Nephron progenitor cell (in vitro differentiated cells): ENCODE measurements around the gene CLUH.

Experiments
- DNase-seq: peaks from one replicate; pipeline ENCODE4 v3.0.0; 2021
- H3K27ac Mint-ChIP-seq: 2 replicates; pipeline ENCODE4 v1.8.0; 2021; ENCODE audit warnings: mild to moderate bottlenecking, moderate library complexity, mixed read lengths
- H3K27me3 Mint-ChIP-seq: 2 replicates; pipeline ENCODE4 v1.8.0; 2021; ENCODE audit warnings: mild to moderate bottlenecking, low read depth, mixed read lengths; ENCODE audit not compliant: poor library complexity
- H3K36me3 Mint-ChIP-seq: 2 replicates; pipeline ENCODE4 v1.8.0; 2021; ENCODE audit warnings: low read depth, mixed read lengths
- H3K4me1 Mint-ChIP-seq: 2 replicates; pipeline ENCODE4 v1.8.0; 2021; ENCODE audit warnings: mixed read lengths
- H3K4me3 Mint-ChIP-seq: 2 replicates; pipeline ENCODE4 v1.8.0; 2021; ENCODE audit warnings: mild to moderate bottlenecking, moderate library complexity, mixed read lengths
- H3K9me3 Mint-ChIP-seq: 2 replicates; pipeline ENCODE4 v1.8.0; 2021; ENCODE audit warnings: mild to moderate bottlenecking, moderate library complexity, mixed read lengths
- CTCF ChIP-seq: fragments of 200-600 bp; sonication (generic); IDR thresholded peaks from 2 replicates; pipeline ENCODE4 v1.5.0; 2021; ENCODE audit warnings: antibody characterized with exemption

CLUH gene

DNA sequence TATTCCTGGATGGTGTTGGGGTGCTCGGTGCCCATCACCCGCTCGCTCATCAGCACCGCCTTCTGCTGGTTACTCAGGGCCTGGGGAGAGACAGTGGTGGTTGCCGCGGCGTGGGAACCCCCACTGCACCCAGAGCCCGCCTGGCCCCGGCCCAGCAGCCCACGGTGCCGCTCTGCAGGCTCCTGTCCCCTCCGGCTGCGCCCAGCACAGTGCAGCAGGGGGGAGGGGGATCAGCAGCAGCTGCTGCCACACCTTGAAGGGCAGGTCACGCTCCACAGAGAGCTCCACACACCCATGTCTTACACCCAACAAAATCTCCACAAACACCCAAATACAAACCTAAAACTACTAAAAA is 18.8 kb downstream of the CLUH start:
- no peak overlapping the region for H3K27ac Mint-ChIP-seq
- peaks cover 14% of the 10 kb centered on the region for H3K4me1 Mint-ChIP-seq
- no peak for DNase-seq
- no peak for TF ChIP-seq CTCF
- H3K9me3 Mint-ChIP-seq: no peaks in the 10 kb centered on the region
- H3K27me3 Mint-ChIP-seq: no peaks in the 10 kb centered on the region
- no peaks in the 10 kb centered on the region for H3K36me3 Mint-ChIP-seq
- H3K4me3 Mint-ChIP-seq: no peak overlapping the region

DNA sequence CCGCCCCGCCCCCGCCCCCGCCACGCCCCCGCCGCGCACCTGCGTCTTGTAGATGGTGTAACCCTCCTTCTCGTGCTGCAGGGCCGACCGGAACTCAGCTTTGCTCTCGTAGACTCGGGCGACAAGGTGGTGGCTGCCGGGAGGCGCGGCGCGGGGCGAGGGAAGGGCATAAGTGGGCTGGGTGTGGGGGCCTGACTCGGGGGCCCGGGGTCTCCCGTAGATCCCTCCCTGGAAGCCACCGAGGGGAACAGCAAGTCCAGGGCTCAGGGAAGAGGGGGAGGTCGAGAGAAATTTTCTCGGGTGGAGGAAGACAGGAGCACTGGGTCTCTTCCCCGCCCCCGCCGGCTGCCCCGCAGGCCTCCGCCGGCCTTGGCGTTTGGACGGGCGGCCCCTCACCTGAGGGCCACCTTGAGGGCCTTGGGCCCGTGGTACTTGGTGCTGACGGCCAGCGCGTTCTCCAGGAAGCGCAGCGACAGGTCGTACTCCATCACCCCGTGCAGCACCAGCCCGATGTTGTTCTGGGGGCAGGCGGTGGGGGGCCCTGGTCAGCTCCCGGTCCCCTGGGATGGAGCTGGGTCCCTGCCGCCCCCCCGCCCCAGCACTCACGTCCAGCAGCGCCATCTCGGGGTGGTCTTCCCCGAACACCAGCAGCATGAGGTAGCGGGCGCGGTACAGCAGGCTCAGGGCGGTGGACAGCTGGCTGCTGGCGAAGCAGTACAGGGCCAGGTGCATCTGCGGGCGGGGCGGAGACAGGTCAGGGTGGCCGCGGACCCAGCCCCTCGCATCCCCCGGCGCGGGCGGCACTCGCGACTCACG is 19.4 kb downstream of the CLUH start:
- TF ChIP-seq CTCF: no peak
- DNase-seq: no peak
- H3K27me3 Mint-ChIP-seq: no peaks in the 10 kb centered on the region
- peaks cover 18% of the 10 kb centered on the region for H3K4me1 Mint-ChIP-seq
- no peaks in the 10 kb centered on the region for H3K9me3 Mint-ChIP-seq
- no peaks in the 10 kb centered on the region for H3K36me3 Mint-ChIP-seq
- no peak overlapping the region for H3K4me3 Mint-ChIP-seq
- H3K27ac Mint-ChIP-seq: no peak overlapping the region

- no peak overlapping the region for H3K4me3 Mint-ChIP-seq
- no peaks in the 10 kb centered on the region for H3K9me3 Mint-ChIP-seq
- no peak overlapping the region for H3K27ac Mint-ChIP-seq
- no peak for DNase-seq
- peaks cover 18% of the 10 kb centered on the region for H3K4me1 Mint-ChIP-seq
- no peaks in the 10 kb centered on the region for H3K36me3 Mint-ChIP-seq
- H3K27me3 Mint-ChIP-seq: no peaks in the 10 kb centered on the region
- TF ChIP-seq CTCF: no peak
Measured at GRCh38 chr17:2691069-2691871, 20.3 kb downstream of the CLUH start.

DNA sequence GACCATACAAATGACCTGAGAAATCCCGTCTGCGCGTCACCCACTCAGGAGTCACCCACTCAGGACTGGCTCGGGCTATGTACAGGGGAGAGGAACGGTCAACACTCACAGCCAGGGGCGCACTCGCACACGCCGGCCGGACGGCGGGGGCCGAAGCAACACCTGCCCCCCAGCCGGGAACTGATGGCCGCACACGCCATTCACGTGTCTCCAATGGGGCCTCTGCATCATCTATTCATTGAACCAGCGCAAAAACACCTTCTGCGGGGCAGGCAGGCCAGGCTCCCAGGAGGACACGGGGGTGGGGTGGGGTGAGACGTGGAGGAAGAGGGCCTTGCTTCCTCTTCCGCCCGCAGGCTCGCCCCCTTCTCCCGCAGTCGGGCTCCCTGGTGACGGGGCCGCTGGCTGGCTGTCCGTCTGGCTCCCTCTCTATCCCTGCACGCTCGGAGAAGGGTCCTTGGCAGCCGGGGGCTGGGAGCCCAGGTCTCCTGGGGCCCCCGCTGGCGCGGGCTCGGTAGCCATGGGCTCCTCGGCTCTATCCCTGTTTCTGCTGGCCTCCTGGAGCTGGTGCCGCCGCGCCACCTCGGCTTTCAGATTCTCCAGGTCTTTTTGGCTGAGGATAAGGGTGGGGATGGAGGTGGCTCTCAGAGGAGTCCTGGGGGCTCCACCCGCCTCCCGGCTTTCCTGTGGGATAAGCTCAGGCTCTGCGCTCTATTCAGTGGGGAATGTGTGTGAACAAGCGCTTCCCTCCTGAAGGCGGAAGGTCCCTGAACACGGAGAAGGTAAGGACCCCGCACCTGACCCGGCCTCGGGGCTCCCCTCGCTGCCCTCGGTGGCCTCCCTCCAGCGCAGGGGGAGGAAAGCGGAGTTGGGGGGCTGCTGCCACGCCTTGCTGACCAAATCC is 21.1 kb downstream of the CLUH start:
- no peak for TF ChIP-seq CTCF
- Mint-ChIP-seq H3K4me1 (peaks cover 18% of the 10 kb centered on the region), H3K9me3 (no peaks in the 10 kb centered on the region), H3K36me3 (no peaks in the 10 kb centered on the region), H3K27ac (no peak overlapping the region), H3K27me3 (no peaks in the 10 kb centered on the region), H3K4me3 (no peak overlapping the region)
- DNase-seq: no peak

DNA sequence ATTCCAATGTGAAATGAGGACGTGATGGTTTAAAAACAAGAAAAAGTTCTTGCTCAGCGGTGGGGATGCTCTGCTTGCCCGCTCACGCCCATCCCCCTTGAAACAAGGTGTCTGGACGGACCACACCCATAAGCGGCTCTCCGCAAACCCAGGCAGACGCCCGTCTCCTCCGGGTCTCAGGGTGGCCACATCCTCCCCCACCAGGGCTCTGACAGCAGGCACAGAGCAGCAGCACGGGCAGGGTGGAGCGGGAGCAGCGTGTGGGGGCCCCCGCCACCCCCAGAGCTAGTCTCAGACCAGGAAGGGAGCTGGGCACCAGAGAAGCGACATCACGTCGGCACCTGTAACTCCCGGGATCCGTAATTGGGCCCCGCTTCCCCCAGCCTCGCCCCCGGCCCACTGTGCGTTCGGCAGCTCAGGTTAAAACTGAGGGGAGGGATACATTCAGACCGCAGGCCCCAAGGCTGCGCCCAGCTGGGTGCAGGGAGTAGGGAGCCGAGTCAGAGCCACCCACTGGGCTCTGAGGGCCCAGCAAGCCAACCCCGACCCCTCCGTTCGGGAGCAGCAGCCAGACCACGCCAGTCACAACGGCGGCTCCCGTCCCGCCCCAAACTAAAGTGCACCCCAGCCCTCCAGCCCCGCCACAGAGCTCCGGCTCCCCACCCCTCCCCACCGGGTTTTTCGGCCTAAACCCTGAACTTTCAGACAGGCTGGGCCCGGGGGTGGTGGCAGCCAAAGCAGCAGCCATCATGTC is 22.0 kb downstream of the CLUH start:
- Mint-ChIP-seq H3K4me3 (no peak overlapping the region), H3K36me3 (no peaks in the 10 kb centered on the region), H3K9me3 (no peaks in the 10 kb centered on the region), H3K27me3 (no peaks in the 10 kb centered on the region), H3K4me1 (peaks cover 18% of the 10 kb centered on the region), H3K27ac (peak overlapping the region; percentile 83)
- no peak for DNase-seq
- TF ChIP-seq CTCF: no peak
